Colonic mucosa (tissue), 4 donors: ENCODE measurements around the gene CCDC186. TPM values are rescaled to one million over a fixed set of nuclear protein-coding genes. Genes with fewer than 3 reads are reported as not detected.

Source experiments
- DNase-seq: peaks from one replicate; pipeline ENCODE4 v3.0.0-alpha.2; 2020
- H3K27ac ChIP-seq: fragments of 200-600 bp; one replicate; pipeline ENCODE4 v1.8.0; 2021
- H3K27me3 ChIP-seq: fragments of 200-600 bp; one replicate; pipeline ENCODE4 v1.8.0; 2021
- H3K36me3 ChIP-seq: fragments of 200-600 bp; one replicate; pipeline ENCODE4 v1.8.0; 2021
- H3K4me1 ChIP-seq: fragments of 200-600 bp; one replicate; pipeline ENCODE4 v1.8.0; 2021; ENCODE audit warnings: mild to moderate bottlenecking
- H3K4me3 ChIP-seq: fragments of 200-600 bp; one replicate; pipeline ENCODE4 v1.8.0; 2021
- H3K9ac ChIP-seq, 2 donors: one replicate each; pipeline ENCODE4 v1.7.0; 2013; ENCODE audit warnings: control low read depth in 2 of 2, low read depth in 2 of 2, low read length in 2 of 2
- H3K9me3 ChIP-seq: fragments of 200-600 bp; one replicate; pipeline ENCODE4 v1.8.0; 2021
- CTCF ChIP-seq: fragments of 200-600 bp; IDR thresholded peaks from one replicate; pipeline ENCODE4 v1.8.0; 2022; ENCODE audit warnings: antibody characterized with exemption, mild to moderate bottlenecking
- intact Hi-C: fragments of 100-400 bp; cut with DNase I; formaldehyde crosslinking; loops from one replicate; pipeline ENCODE4 v1.14.1; 2022
- total RNA-seq, 2 donors: library from RNA; stranded (reverse); fragmentation: NEBNext Ultra II Directional in 1 of 2; extraction: Animal tissue kit (Norgen Biotek cat#: 25700) in 1 of 2; gene quantifications; one replicate each; pipeline ENCODE4 v1.2.1, GENCODE V29; 2021
- donor health status: healthy.
- donor health status: DM: no; HTN: no; CAD: no.
- donor health status: DM: no; HTN: no; CAD: no.

CCDC186 gene
- total RNA-seq, 2 donors from 2014 or later = 31.2 to 53.1 TPM

- intact Hi-C loops = no loop called here
- TF ChIP-seq CTCF = no peak
- no peaks in the 10 kb centered on the region for H3K27me3 ChIP-seq
- H3K4me3 ChIP-seq = no peak overlapping the region
- DNase-seq = no peak
- no peaks in the 10 kb centered on the region for H3K4me1 ChIP-seq
- H3K9ac ChIP-seq = no peak overlapping the region
- no peaks in the 10 kb centered on the region for H3K9me3 ChIP-seq
- no peaks in the 10 kb centered on the region for H3K36me3 ChIP-seq
- no peak overlapping the region for H3K27ac ChIP-seq
These were observed 95.7 kb downstream of the CCDC186 start for GRCh38 chr10:114078346-114078745.

- TF ChIP-seq CTCF = no peak
- no peaks in the 10 kb centered on the region for H3K4me1 ChIP-seq
These were observed 96.2 kb downstream of the CCDC186 start for GRCh38 chr10:114077815-114078219.

GRCh38 chr10:114077347-114077746 is 96.7 kb downstream of the CCDC186 start:
- TF ChIP-seq CTCF = no peak
- intact Hi-C loops = no loop called here

More at GRCh38 chr10:114077815-114078219, 96.2 kb downstream of the CCDC186 start:
- no peaks in the 10 kb centered on the region for H3K27me3 ChIP-seq
- H3K9ac ChIP-seq = no peak overlapping the region
- H3K4me3 ChIP-seq = no peak overlapping the region
- intact Hi-C loops = no loop called here
- H3K9me3 ChIP-seq = no peaks in the 10 kb centered on the region
- no peaks in the 10 kb centered on the region for H3K36me3 ChIP-seq
- no peak overlapping the region for H3K27ac ChIP-seq
- no peak for DNase-seq

GRCh38 chr10:114075093-114075492 is 98.9 kb downstream of the CCDC186 start:
- Histone ChIP-seq H3K4me1 (no peaks in the 10 kb centered on the region), H3K27me3 (no peaks in the 10 kb centered on the region), H3K27ac (no peak overlapping the region), H3K4me3 (no peak overlapping the region), H3K9ac (no peak overlapping the region), H3K9me3 (no peaks in the 10 kb centered on the region), H3K36me3 (no peaks in the 10 kb centered on the region)
- no peak for DNase-seq
- no peak for TF ChIP-seq CTCF
- intact Hi-C loops = no loop called here

More at GRCh38 chr10:114077347-114077746, 96.7 kb downstream of the CCDC186 start:
- Histone ChIP-seq H3K4me1 (no peaks in the 10 kb centered on the region), H3K27me3 (no peaks in the 10 kb centered on the region), H3K27ac (no peak overlapping the region), H3K4me3 (no peak overlapping the region), H3K36me3 (no peaks in the 10 kb centered on the region), H3K9ac (no peak overlapping the region), H3K9me3 (no peaks in the 10 kb centered on the region)
- no peak for DNase-seq

- H3K9ac ChIP-seq = no peak overlapping the region
- intact Hi-C loops = no loop called here
- DNase-seq = no peak
- no peak overlapping the region for H3K4me3 ChIP-seq
- no peak for TF ChIP-seq CTCF
- H3K36me3 ChIP-seq = no peaks in the 10 kb centered on the region
- no peaks in the 10 kb centered on the region for H3K4me1 ChIP-seq
- no peaks in the 10 kb centered on the region for H3K27me3 ChIP-seq
- H3K9me3 ChIP-seq = no peaks in the 10 kb centered on the region
- no peak overlapping the region for H3K27ac ChIP-seq
These were observed 100.4 kb downstream of the CCDC186 start for GRCh38 chr10:114073395-114074186.
